Ramos (cell line): ENCODE measurements around the gene B4GALT7.

Experiments used
- in situ Hi-C: fragments of 300-500 bp; cut with MboI; formaldehyde crosslinking; loops from one replicate; pipeline ENCODE4 v1.14.3; 2022; ENCODE audit warnings: low sequenced_read_pairs; ENCODE audit not compliant: unreplicated experiment

The B4GALT7 gene

GRCh38 chr5:177592905-177593304, 7.0 kb upstream of the B4GALT7 start:
- in situ Hi-C loops: no loop called here

- in situ Hi-C loops: no loop called here
Observed at GRCh38 chr5:177593511-177593910, 6.4 kb upstream of the B4GALT7 start.

GRCh38 chr5:177594071-177594470, 5.9 kb upstream of the B4GALT7 start:
- in situ Hi-C loops: no loop called here

GRCh38 chr5:177595026-177595585, 4.8 kb upstream of the B4GALT7 start:
- in situ Hi-C loops: no loop called here

GRCh38 chr5:177595991-177596774, 3.7 kb upstream of the B4GALT7 start:
- in situ Hi-C loops: no loop called here

GRCh38 chr5:177596775-177597238, 3.1 kb upstream of the B4GALT7 start:
- in situ Hi-C loops: no loop called here

GRCh38 chr5:177598477-177598876, 1.5 kb upstream of the B4GALT7 start:
- in situ Hi-C loops: no loop called here

- in situ Hi-C loops: loop anchor here (10.0 to 25.0 kb wide), 2 partner anchors 462 to 1556 kb away; no protein-coding TSS in a partner anchor
Observed at GRCh38 chr5:177600508-177601018, 631 bp downstream of the B4GALT7 start.

- in situ Hi-C loops: loop anchor here (10.0 to 25.0 kb wide), 2 partner anchors 461 to 1556 kb away; no protein-coding TSS in a partner anchor
Observed at GRCh38 chr5:177601126-177601525, 1.2 kb downstream of the B4GALT7 start.

- in situ Hi-C loops: loop anchor here (10.0 to 25.0 kb wide), 2 partner anchors 460 to 1557 kb away; no protein-coding TSS in a partner anchor
Observed at GRCh38 chr5:177601577-177602457, 1.9 kb downstream of the B4GALT7 start.

GRCh38 chr5:177602458-177602830, 2.5 kb downstream of the B4GALT7 start:
- in situ Hi-C loops: loop anchor here (10.0 to 25.0 kb wide), 2 partner anchors 460 to 1558 kb away; no protein-coding TSS in a partner anchor

GRCh38 chr5:177603631-177604030, 3.7 kb downstream of the B4GALT7 start:
- in situ Hi-C loops: loop anchor here (10.0 to 25.0 kb wide), 2 partner anchors 459 to 1559 kb away; no protein-coding TSS in a partner anchor

GRCh38 chr5:177604116-177604521, 4.2 kb downstream of the B4GALT7 start:
- in situ Hi-C loops: loop anchor here (10.0 to 25.0 kb wide), 2 partner anchors 458 to 1559 kb away; no protein-coding TSS in a partner anchor

GRCh38 chr5:177604656-177605055, 4.7 kb downstream of the B4GALT7 start:
- in situ Hi-C loops: loop anchor here (10.0 to 25.0 kb wide), 2 partner anchors 458 to 1560 kb away; no protein-coding TSS in a partner anchor

- in situ Hi-C loops: loop anchor here (10.0 to 25.0 kb wide), 2 partner anchors 457 to 1560 kb away; no protein-coding TSS in a partner anchor
Observed at GRCh38 chr5:177605078-177605477, 5.1 kb downstream of the B4GALT7 start.

GRCh38 chr5:177605667-177606066, 5.7 kb downstream of the B4GALT7 start:
- in situ Hi-C loops: loop anchor here (10.0 to 25.0 kb wide), 2 partner anchors 457 to 1561 kb away; no protein-coding TSS in a partner anchor

- in situ Hi-C loops: loop anchor here (10.0 to 25.0 kb wide), 2 partner anchors 456 to 1562 kb away; no protein-coding TSS in a partner anchor
Observed at GRCh38 chr5:177606071-177607051, 6.4 kb downstream of the B4GALT7 start.

- in situ Hi-C loops: loop anchor here (10.0 to 25.0 kb wide), 2 partner anchors 455 to 1562 kb away; no protein-coding TSS in a partner anchor
Observed at GRCh38 chr5:177607115-177607451, 7.2 kb downstream of the B4GALT7 start.
